Adrenal gland (tissue), 5 donors: ENCODE data around the gene ATP5IF1.

Source experiments
- CTCF ChIP-seq, 6 experiments: fragments of 450-650 bp in 4 of 6; fragments of 200-600 bp in 2 of 6; sonication (generic) in 1 of 6; IDR thresholded peaks; 1 replicate in 5 of 6; 2 replicates in 1 of 6; pipeline versions ENCODE4 v1.5.1 to v1.8.0; 2016 to 2021; ENCODE audit warnings: antibody characterized with exemption in 6 of 6, mild to moderate bottlenecking in 2 of 6, moderate library complexity in 1 of 6
- POLR2A ChIP-seq, 2 donors: fragments of 450-650 bp; IDR thresholded peaks; one replicate each; pipeline ENCODE4 v1.6.1; 2017; ENCODE audit warnings: antibody characterized with exemption in 2 of 2, mild to moderate bottlenecking in 2 of 2, moderate library complexity in 1 of 2
- donor health status: DM: no; HTN: no; CAD: no.

- TF ChIP-seq CTCF (IDR thresholded peaks at IDR 0.05): no peak
- TF ChIP-seq POLR2A (IDR thresholded peaks at IDR 0.05): no peak
Measured at GRCh38 chr1:28247612-28248272, 11.8 kb downstream of the ATP5IF1 start.
